Thyroid gland (tissue), 4 donors: ENCODE measurements around the gene MB21D2. TPM values are rescaled to one million over a fixed set of nuclear protein-coding genes. Genes with fewer than 3 reads are reported as not detected.
"Not testable (repeated sequence)": the region's sequence is repeated elsewhere in the genome, so short reads cannot be mapped to it uniquely, and the experiment has no call there.

ENCODE experiments used
- DNase-seq, 2 donors: peaks; one replicate each; pipeline ENCODE4 v3.0.0-alpha.2; 2019
- H3K27ac ChIP-seq, 3 donors: fragments of 200-600 bp; sonication (generic); 1 replicate in 2 of 3; 2 replicates in 1 of 3; pipeline ENCODE4 v1.5.1; 2016 to 2019; ENCODE audit warnings: mild to moderate bottlenecking in 1 of 3, moderate library complexity in 1 of 3
- H3K27me3 ChIP-seq: fragments of 200-600 bp; sonication (generic); one replicate; pipeline ENCODE4 v1.5.1; 2019
- H3K36me3 ChIP-seq, 2 donors: fragments of 200-600 bp; sonication (generic); one replicate each; pipeline ENCODE4 v1.5.1; 2016 to 2019
- H3K4me1 ChIP-seq, 2 donors: fragments of 200-600 bp; sonication (generic); one replicate each; pipeline ENCODE4 v1.5.1; 2017 to 2019
- H3K4me3 ChIP-seq, 3 donors: fragments of 200-600 bp; sonication (generic); replicated peaks in 1 of 3; 1 replicate in 2 of 3; 2 replicates in 1 of 3; pipeline ENCODE4 v1.5.1; 2016; ENCODE audit warnings: mild to moderate bottlenecking in 1 of 3
- H3K9me3 ChIP-seq: fragments of 200-600 bp; sonication (generic); one replicate; pipeline ENCODE4 v1.5.1; 2017
- CTCF ChIP-seq, 6 experiments: fragments of 200-600 bp in 3 of 6; fragments of 450-650 bp in 3 of 6; sonication (generic) in 3 of 6; IDR thresholded peaks; one replicate each; pipeline ENCODE4 v1.5.1; 2016 to 2019; ENCODE audit warnings: antibody characterized with exemption in 6 of 6, mild to moderate bottlenecking in 2 of 6, inconsistent platforms in 1 of 6, moderate library complexity in 1 of 6
- POLR2A ChIP-seq, 2 donors: fragments of 450-650 bp; IDR thresholded peaks; one replicate each; pipeline ENCODE4 v1.6.1; 2017; ENCODE audit warnings: antibody characterized with exemption in 2 of 2, mild to moderate bottlenecking in 2 of 2, moderate library complexity in 1 of 2
- WGBS, 2 donors: methylation state at CpG; one replicate each; pipeline ENCODE4 v1.1.5; 2017; 5-methylcytosine and 5-hydroxymethylcytosine counted together
- intact Hi-C: fragments of 100-400 bp; cut with DNase I; formaldehyde crosslinking; loops from one replicate; pipeline ENCODE4 v1.15.1; 2023
- total RNA-seq, 4 donors: library from RNA; depleted of rRNA; stranded (reverse); fragments of >200 nt; gene quantifications; one replicate each; pipeline ENCODE4 v1.2.3, GENCODE V29; 2016

The MB21D2 gene
- total RNA-seq, 4 donors from 2014 or later: 3.4 to 5.2 (median 3.9) TPM

- Histone ChIP-seq H3K9me3 (no peaks in the 10 kb centered on the region), H3K27ac (no peak overlapping the region), H3K4me1 (peaks cover 7 to 13% of the 10 kb centered on the region in 2 donors), H3K36me3 (no peaks in the 10 kb centered on the region), H3K27me3 (no peaks in the 10 kb centered on the region), H3K4me3 (no peak overlapping the region)
- peak; percentile 85 to 88 for DNase-seq
- TF ChIP-seq POLR2A (IDR thresholded peaks at IDR 0.05): no peak
- TF ChIP-seq CTCF (IDR thresholded peaks at IDR 0.05): no peak
- intact Hi-C loops: no loop called here
- 14 to 21% methylated on average over 5 of the region's 5 CpGs for WGBS, 2 donors
These were observed 65.8 kb downstream of the MB21D2 start for GRCh38 chr3:192851821-192852372.

GRCh38 chr3:192850451-192850981, 67.1 kb downstream of the MB21D2 start:
- H3K4me1 ChIP-seq: peaks cover 7 to 13% of the 10 kb centered on the region in 2 donors
- TF ChIP-seq POLR2A (IDR thresholded peaks at IDR 0.05) (no peak), CTCF (IDR thresholded peaks at IDR 0.05) (no peak)
- H3K27ac ChIP-seq: no peak overlapping the region
- 92 to 94% methylated on average over 14 of the region's 14 CpGs for WGBS, 2 donors
- no peaks in the 10 kb centered on the region for H3K27me3 ChIP-seq
- intact Hi-C loops: no loop called here
- no peak overlapping the region for H3K4me3 ChIP-seq
- DNase-seq: no peak
- no peaks in the 10 kb centered on the region for H3K9me3 ChIP-seq
- no peaks in the 10 kb centered on the region for H3K36me3 ChIP-seq

DNA sequence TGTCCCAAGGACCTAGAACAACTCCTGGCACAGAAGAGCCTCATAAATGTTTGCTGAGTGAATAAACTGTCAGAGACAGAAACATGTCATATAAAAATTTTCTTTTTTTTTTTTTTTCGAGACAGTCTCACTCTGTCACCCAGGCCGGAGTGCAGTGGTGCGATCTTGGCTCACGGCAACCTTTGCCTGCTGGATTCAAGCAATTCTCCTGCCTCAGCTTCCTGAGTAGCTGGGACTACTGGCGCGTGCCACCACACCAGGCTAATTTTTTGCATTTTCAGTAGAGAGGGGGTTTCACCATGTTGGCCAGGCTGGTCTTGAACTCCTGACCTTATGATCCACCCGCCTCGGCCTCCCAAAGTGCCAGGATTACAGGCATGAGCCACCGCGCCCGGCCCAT, 67.8 kb downstream of the MB21D2 start:
- DNase-seq, H3K27ac ChIP-seq: not testable (repeated sequence)

DNA sequence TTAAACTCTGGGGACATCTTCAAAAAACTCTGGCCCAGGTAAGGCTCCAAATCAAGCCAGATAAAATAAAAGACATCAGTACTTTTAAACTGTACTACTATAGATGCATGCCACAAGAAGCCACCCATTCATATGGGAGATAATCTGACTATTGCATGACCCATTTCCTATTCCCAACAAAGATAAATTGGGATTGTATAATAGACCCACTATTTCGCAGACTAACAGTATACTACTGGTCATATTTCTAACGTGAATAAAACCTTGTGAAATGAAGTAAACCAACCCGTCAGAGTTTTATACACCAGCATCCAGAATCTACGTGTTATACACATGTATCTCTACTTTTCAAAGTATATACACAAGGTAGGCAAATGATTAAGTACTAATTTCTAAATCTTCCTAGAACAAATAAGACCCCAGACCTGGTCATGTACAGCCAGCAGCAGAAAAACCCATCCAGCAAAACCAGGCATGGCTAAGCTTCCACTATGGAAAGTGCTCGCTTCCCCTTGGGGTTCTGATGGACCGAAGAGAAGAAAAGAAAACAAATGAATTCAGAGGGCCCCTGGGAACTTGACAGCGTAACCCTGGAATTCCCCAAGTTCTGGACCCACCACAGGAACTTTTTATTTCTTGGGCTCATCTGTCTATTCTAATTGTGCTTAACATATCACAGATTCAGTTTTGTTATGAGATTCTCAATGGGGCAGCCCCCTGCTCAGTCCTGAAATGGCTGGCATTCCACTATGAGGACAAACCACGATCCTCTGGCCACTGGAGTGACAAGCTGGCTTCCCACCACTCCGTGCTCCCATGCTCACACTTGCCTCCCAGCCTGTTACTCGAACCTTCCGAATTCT, 69.1 kb downstream of the MB21D2 start:
- Histone ChIP-seq H3K36me3 (no peaks in the 10 kb centered on the region), H3K4me3 (no peak overlapping the region), H3K4me1 (peaks cover 7 to 13% of the 10 kb centered on the region in 2 donors), H3K27ac (no peak overlapping the region), H3K9me3 (no peaks in the 10 kb centered on the region), H3K27me3 (no peaks in the 10 kb centered on the region)
- 87 to 88% methylated on average over 11 of the region's 11 CpGs for WGBS, 2 donors
- no peak for DNase-seq
- intact Hi-C loops: no loop called here
- TF ChIP-seq POLR2A (IDR thresholded peaks at IDR 0.05) (no peak), CTCF (IDR thresholded peaks at IDR 0.05) (no peak)

More for the DNA sequence above, 67.8 kb downstream of the MB21D2 start:
- H3K4me3 ChIP-seq, intact Hi-C loops, H3K36me3 ChIP-seq, H3K9me3 ChIP-seq, H3K27me3 ChIP-seq: not testable (repeated sequence)
- peaks cover 7 to 13% of the 10 kb centered on the region in 2 donors for H3K4me1 ChIP-seq
- 96% methylated on average over 11 of the region's 11 CpGs for WGBS, 2 donors

DNA sequence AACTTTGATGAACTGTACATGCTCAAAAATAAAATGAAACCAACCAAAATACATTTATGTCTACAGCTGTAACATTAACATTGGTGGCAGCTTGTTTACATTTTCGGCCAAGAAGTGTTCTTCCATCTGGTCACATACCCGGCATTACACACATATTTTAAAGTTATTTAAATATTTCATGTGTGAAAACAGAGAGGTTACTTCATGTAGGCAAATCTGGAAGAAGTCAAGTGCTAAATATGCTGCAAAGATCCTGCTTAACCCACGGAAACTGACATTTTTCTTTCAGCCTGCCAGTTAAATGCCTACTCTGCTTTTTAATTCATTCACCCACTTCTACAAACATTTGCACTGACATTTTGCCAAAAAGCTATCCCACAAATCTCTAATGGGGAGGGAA, 69.7 kb downstream of the MB21D2 start:
- Histone ChIP-seq H3K4me3 (no peak overlapping the region), H3K36me3 (no peaks in the 10 kb centered on the region), H3K27me3 (no peaks in the 10 kb centered on the region), H3K27ac (no peak overlapping the region), H3K4me1 (peaks cover 7 to 13% of the 10 kb centered on the region in 2 donors), H3K9me3 (no peaks in the 10 kb centered on the region)
- 82 to 84% methylated on average over 3 of the region's 3 CpGs for WGBS, 2 donors
- DNase-seq: no peak
- no peak for TF ChIP-seq POLR2A (IDR thresholded peaks at IDR 0.05)
- TF ChIP-seq CTCF (IDR thresholded peaks at IDR 0.05): no peak
- intact Hi-C loops: no loop called here
